A673 (cell line): ENCODE results near the gene AQP5. TPM values are rescaled to one million over a fixed set of nuclear protein-coding genes. Genes with fewer than 3 reads are reported as not detected.
A peak's percentile ranks its signal among the peaks of the same experiment; 100 is the strongest.

Experiments
- BruUV-seq: library from RNA; stranded (reverse); fragments of 400-500 nt; replicated peaks from 2 replicates; lab custom pipeline; 2021; lab: Mats Ljungman, UMichigan
- CTCF ChIA-PET: fragments of 300-600 bp; sonication (Branson Sonifier 250); formaldehyde crosslinking; loops from one replicate; lab custom pipeline; 2022; ENCODE audit warnings: antibody characterized with exemption; lab: Charles Lee
- POLR2A ChIA-PET: fragments of 300-600 bp; sonication (Branson Sonifier 250); formaldehyde crosslinking; loops from one replicate; lab custom pipeline; 2022; ENCODE audit warnings: antibody characterized with exemption; ENCODE audit not compliant: low non-redundant PET; lab: Charles Lee
- DNase-seq: peaks from one replicate; pipeline ENCODE4 v3.0.0-alpha.2; 2015; ENCODE audit warnings: low spot score
- H3K27ac ChIP-seq: fragments of 200-600 bp; sonication (generic); 2 replicates; pipeline ENCODE4 v1.5.1; 2016; ENCODE audit warnings: mixed run types, low read depth, mild to moderate bottlenecking, mixed read lengths, antibody characterized with exemption, low read length; ENCODE audit not compliant: poor library complexity, severe bottlenecking
- H3K27me3 ChIP-seq: fragments of 200-600 bp; sonication (generic); replicated peaks from 2 replicates; pipeline ENCODE4 v1.6.1; 2017; ENCODE audit warnings: mixed run types, low read depth, mild to moderate bottlenecking, mixed read lengths, antibody characterized with exemption, low read length; ENCODE audit not compliant: insufficient read depth, poor library complexity
- H3K36me3 ChIP-seq: fragments of 200-600 bp; sonication (generic); 2 replicates; pipeline ENCODE4 v1.6.1; 2016; ENCODE audit warnings: mixed run types, mild to moderate bottlenecking, mixed read lengths, antibody characterized with exemption, low read length; ENCODE audit not compliant: insufficient read depth, poor library complexity, severe bottlenecking
- H3K4me1 ChIP-seq: fragments of 200-600 bp; sonication (generic); 2 replicates; pipeline ENCODE4 v1.6.1; 2017; ENCODE audit warnings: mixed run types, mild to moderate bottlenecking, mixed read lengths, antibody characterized with exemption, low read length; ENCODE audit not compliant: insufficient read depth, poor library complexity, severe bottlenecking
- H3K4me3 ChIP-seq: fragments of 200-600 bp; sonication (generic); 2 replicates; pipeline ENCODE4 v1.5.1; 2016; ENCODE audit warnings: low read depth, mixed run types, mild to moderate bottlenecking, mixed read lengths, low read length; ENCODE audit not compliant: poor library complexity, severe bottlenecking
- H3K9me3 ChIP-seq: fragments of 200-600 bp; sonication (generic); 2 replicates; pipeline ENCODE4 v1.6.1; 2016; ENCODE audit warnings: mixed run types, low read depth, mild to moderate bottlenecking, mixed read lengths, antibody characterized with exemption, low read length; ENCODE audit not compliant: poor library complexity, severe bottlenecking
- EZH2 ChIP-seq: fragments of 200-600 bp; sonication (generic); IDR thresholded peaks from 2 replicates; pipeline ENCODE4 v1.6.1; 2017; ENCODE audit warnings: borderline replicate concordance, low read depth, mild to moderate bottlenecking, mixed read lengths, antibody characterized with exemption, low read length; ENCODE audit not compliant: poor library complexity, severe bottlenecking
- intact Hi-C: fragments of 100-400 bp; cut with micrococcal nuclease; formaldehyde crosslinking; loops from one replicate; pipeline ENCODE4 v1.10.0; 2022; ENCODE audit not compliant: unreplicated experiment
- total RNA-seq: library from RNA; stranded (reverse); gene quantifications from 2 replicates; pipeline ENCODE4 v1.2.3, GENCODE V29; 2021
- TF ChIP-seq, protein P1 (sequence below): fragments of 300-800, 200-600 bp; sonication (generic); conservative IDR thresholded peaks from 2 replicates; pipeline ENCODE4 v1.5.1; 2017; ENCODE audit warnings: low read depth, mild to moderate bottlenecking, antibody characterized with exemption, low read length, moderate library complexity, mixed read lengths

Gene AQP5
- total RNA-seq, 1 experiment from 2014 or later = not detected

DNA sequence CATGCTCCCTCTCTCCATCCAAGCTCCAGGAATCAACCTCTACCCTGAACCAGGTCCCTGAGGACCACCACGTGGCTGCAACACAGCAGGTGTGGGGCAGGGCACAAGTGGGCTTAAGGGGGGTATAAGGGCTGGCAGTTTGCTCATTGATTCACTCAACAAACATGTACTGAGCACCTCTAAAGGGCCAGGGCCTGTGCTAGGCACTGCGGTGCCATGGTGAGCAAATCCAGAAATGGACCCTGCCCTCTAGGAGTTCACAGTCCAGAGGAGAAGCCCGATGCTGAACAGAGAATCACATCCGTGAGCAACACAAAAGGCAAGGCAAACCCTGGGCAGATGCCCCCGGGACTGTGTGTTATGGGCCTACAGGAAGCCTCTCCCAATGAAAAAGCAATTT lies 17.6 kb upstream of the AQP5 start:
- POLR2A ChIA-PET = no interaction called here
- CTCF ChIA-PET = no interaction called here
- Histone ChIP-seq H3K4me3 (no peak overlapping the region), H3K9me3 (no peaks in the 10 kb centered on the region), H3K27ac (no peak overlapping the region), H3K36me3 (no peaks in the 10 kb centered on the region), H3K4me1 (no peaks in the 10 kb centered on the region), H3K27me3 (no peaks in the 10 kb centered on the region)
- BruUV-seq = no TSS peak
- no peak for DNase-seq
- intact Hi-C loops = loop anchor here (10.0 kb wide), 1 partner anchor 169 kb away; no protein-coding TSS in a partner anchor
- no peak for TF ChIP-seq EZH2
- TF ChIP-seq, protein P1, sequence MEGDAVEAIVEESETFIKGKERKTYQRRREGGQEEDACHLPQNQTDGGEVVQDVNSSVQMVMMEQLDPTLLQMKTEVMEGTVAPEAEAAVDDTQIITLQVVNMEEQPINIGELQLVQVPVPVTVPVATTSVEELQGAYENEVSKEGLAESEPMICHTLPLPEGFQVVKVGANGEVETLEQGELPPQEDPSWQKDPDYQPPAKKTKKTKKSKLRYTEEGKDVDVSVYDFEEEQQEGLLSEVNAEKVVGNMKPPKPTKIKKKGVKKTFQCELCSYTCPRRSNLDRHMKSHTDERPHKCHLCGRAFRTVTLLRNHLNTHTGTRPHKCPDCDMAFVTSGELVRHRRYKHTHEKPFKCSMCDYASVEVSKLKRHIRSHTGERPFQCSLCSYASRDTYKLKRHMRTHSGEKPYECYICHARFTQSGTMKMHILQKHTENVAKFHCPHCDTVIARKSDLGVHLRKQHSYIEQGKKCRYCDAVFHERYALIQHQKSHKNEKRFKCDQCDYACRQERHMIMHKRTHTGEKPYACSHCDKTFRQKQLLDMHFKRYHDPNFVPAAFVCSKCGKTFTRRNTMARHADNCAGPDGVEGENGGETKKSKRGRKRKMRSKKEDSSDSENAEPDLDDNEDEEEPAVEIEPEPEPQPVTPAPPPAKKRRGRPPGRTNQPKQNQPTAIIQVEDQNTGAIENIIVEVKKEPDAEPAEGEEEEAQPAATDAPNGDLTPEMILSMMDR = no peak

DNA sequence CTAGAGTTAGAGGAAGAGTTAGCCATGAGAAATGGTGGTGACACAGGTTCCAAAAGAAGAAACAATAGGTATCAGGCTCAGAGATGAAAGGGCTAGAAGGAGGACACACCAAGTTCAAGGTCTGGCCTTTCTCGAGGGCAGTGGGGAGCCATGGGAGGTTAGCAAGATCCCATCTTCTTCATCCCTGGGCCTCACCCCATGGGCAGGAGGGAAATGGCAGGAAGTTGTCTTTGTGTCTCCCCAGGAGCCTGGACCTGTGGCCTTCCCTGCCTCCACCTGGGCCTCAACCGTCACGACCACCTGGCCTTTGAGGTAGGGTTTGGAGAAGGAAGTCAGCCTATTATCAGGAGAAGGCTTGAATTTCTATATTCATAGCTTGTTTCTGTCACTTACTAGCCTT lies 17.0 kb upstream of the AQP5 start:
- no peak for DNase-seq
- ChIA-PET POLR2A (no interaction called here), CTCF (interaction anchor here (1.6 kb wide), 1 partner anchor 78 kb away, joined by 7 read pairs; no protein-coding TSS in a partner anchor)
- Histone ChIP-seq H3K9me3 (no peaks in the 10 kb centered on the region), H3K36me3 (no peaks in the 10 kb centered on the region), H3K27ac (no peak overlapping the region), H3K27me3 (no peaks in the 10 kb centered on the region), H3K4me3 (no peak overlapping the region), H3K4me1 (no peaks in the 10 kb centered on the region)
- intact Hi-C loops = loop anchor here (5.0 to 10.0 kb wide), 2 partner anchors 77 to 170 kb away; no protein-coding TSS in a partner anchor
- BruUV-seq = no TSS peak
- TF ChIP-seq EZH2 = no peak
- TF ChIP-seq, protein P1 = no peak

DNA sequence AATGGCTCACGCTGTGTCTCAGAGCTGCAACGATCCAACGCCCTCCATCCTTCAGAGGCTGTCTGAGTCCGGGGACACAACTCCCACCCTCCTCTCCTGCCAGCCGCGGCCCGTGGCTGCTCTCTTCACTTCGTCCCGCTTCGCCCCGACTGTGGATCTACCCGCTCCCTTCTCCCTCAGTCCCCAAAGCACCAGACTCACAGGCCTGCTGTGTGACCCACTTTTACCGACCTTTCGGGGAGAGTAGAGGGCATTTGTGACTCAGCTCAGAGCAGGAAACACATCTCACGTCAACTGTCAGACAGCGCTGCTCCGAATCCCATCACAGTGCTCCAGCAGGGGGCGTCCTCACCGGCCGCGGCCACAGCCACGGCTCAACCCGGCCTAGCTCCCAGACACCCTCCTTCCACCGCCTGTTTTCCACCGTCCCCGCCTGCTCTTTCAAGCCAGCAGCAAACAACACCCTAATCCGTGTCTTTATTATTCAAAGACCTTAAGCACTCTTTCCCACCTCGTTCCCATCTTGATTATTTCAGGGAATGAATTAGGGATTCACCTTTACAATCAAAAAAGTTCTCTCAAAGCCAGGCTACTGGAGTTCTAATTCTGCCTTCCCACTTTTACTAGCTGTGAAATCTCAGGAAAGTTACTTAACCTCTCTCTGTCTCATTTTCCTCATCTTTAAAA lies 16.1 kb upstream of the AQP5 start:
- peak; percentile 82 for DNase-seq
- H3K4me1 ChIP-seq = no peaks in the 10 kb centered on the region
- CTCF ChIA-PET = interaction anchor here (0.6 to 1.8 kb wide), 14 partner anchors 8 to 146 kb away, joined by 3 to 10 read pairs (median 4); no protein-coding TSS in a partner anchor
- no TSS peak for BruUV-seq
- POLR2A ChIA-PET = no interaction called here
- peak overlapping the region; percentile 30 for H3K4me3 ChIP-seq
- no peak overlapping the region for H3K27ac ChIP-seq
- intact Hi-C loops = loop anchor here (5.0 to 10.0 kb wide), 2 partner anchors 78 to 171 kb away; no protein-coding TSS in a partner anchor
- no peaks in the 10 kb centered on the region for H3K27me3 ChIP-seq
- no peak for TF ChIP-seq EZH2
- TF ChIP-seq, protein P1 = peak; percentile 97
- no peaks in the 10 kb centered on the region for H3K36me3 ChIP-seq
- H3K9me3 ChIP-seq = no peaks in the 10 kb centered on the region
